Body of pancreas (tissue), 4 donors: ENCODE data around the gene EFCAB5.

Experiments used
- POLR2A ChIP-seq, 3 donors: fragments of 450-650 bp; IDR thresholded peaks; one replicate each; pipeline ENCODE4 v1.6.1; 2016; ENCODE audit warnings: antibody characterized with exemption in 3 of 3, mild to moderate bottlenecking in 2 of 3
- TF ChIP-seq, protein P1 (sequence below), 7 experiments: fragments of 450-650 bp in 4 of 7; fragments of 200-600 bp in 3 of 7; sonication (generic) in 3 of 7; IDR thresholded peaks; one replicate each; pipeline ENCODE4 v1.5.1; 2016 to 2019; ENCODE audit warnings: antibody characterized with exemption in 7 of 7

DNA sequence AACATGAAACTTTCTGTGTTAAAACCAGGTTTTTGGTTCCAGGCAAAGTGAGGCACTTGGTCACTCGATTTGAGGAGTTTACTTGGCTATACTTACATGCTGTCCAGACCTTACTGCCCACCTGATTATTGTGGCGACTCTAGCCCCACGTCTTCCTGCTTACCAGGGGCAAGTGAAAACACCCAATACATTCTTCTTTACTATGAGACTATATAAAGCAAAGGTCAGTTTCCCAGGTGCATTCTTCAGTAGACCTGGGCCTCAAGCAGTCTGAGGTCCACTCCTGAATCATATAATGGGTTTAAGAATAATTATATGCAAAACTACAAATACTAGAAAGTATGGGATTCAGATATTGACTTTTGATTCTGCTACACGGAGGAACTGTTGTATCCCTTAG, 86.2 kb downstream of the EFCAB5 start:
- TF ChIP-seq, protein P1, sequence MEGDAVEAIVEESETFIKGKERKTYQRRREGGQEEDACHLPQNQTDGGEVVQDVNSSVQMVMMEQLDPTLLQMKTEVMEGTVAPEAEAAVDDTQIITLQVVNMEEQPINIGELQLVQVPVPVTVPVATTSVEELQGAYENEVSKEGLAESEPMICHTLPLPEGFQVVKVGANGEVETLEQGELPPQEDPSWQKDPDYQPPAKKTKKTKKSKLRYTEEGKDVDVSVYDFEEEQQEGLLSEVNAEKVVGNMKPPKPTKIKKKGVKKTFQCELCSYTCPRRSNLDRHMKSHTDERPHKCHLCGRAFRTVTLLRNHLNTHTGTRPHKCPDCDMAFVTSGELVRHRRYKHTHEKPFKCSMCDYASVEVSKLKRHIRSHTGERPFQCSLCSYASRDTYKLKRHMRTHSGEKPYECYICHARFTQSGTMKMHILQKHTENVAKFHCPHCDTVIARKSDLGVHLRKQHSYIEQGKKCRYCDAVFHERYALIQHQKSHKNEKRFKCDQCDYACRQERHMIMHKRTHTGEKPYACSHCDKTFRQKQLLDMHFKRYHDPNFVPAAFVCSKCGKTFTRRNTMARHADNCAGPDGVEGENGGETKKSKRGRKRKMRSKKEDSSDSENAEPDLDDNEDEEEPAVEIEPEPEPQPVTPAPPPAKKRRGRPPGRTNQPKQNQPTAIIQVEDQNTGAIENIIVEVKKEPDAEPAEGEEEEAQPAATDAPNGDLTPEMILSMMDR (IDR thresholded peaks at IDR 0.05), result no peak
- no peak for TF ChIP-seq POLR2A (IDR thresholded peaks at IDR 0.05)
